HCT116 (cell line): Measurements from ENCODE around the gene WSCD2. TPM values are rescaled to one million over a fixed set of nuclear protein-coding genes. Genes with fewer than 3 reads are reported as not detected.

Source experiments
- ATAC-seq: fragments of 200-7000 bp; cut with Tn5 transposase; 2 replicates; pipeline ENCODE4 v1.9.1; 2020; ENCODE audit warnings: mild to moderate bottlenecking, moderate library complexity
- BruUV-seq: library from RNA; stranded (reverse); fragments of 400-500 nt; replicated peaks from 2 replicates; lab custom pipeline; 2021; lab: Mats Ljungman, UMichigan
- CTCF ChIA-PET: fragments of 300-600 bp; sonication (Branson Sonifier 250); formaldehyde crosslinking; loops from one replicate; lab custom pipeline; 2021; ENCODE audit warnings: antibody characterized with exemption; lab: Charles Lee
- POLR2A ChIA-PET: fragments of 300-600, 350-600 bp; sonication (Branson Sonifier 250); formaldehyde crosslinking; loops from one replicate; lab custom pipeline; 2021; ENCODE audit warnings: antibody characterized with exemption; lab: Charles Lee
- RAD21 ChIA-PET, 2 experiments: fragments of 300-600 bp; sonication (Branson Sonifier 250); formaldehyde crosslinking; loops; one replicate each; lab custom pipeline; 2023; ENCODE audit warnings: low total read pairs in 2 of 2; ENCODE audit not compliant: uncharacterized antibody in 2 of 2, unreplicated experiment in 2 of 2, low non-redundant PET in 1 of 2; lab: Charles Lee
- DNase-seq: peaks from one replicate; pipeline ENCODE4 v3.0.0-alpha.2; 2010; ENCODE audit warnings: low read depth, low spot score
- H2AFZ ChIP-seq: fragments of 200-600 bp; shearing (Covaris generic), sonication (generic); 2 replicates; pipeline ENCODE4 v1.6.1; 2017; ENCODE audit warnings: low read depth, mixed run types, mixed read lengths, antibody characterized with exemption, low read length; ENCODE audit not compliant: poor library complexity, severe bottlenecking
- H3K27ac ChIP-seq: 2 replicates; pipeline ENCODE4 v1.5.1; 2012; ENCODE audit warnings: low read depth, low read length
- H3K27me3 ChIP-seq: fragments of 200-600 bp; sonication (generic); 2 replicates; pipeline ENCODE4 v1.6.1; 2016; ENCODE audit warnings: mixed run types, low read length, mixed read lengths; ENCODE audit not compliant: insufficient read depth
- H3K36me3 ChIP-seq, 2 experiments: fragments of 200-500 bp in 1 of 2; fragments of 200-600 bp in 1 of 2; sonication (Bioruptor generic) in 1 of 2; sonication (generic) in 1 of 2; 2 replicates each; pipeline versions ENCODE4 v1.5.1 to v1.6.1; 2014 to 2016; ENCODE audit warnings: low read length in 2 of 2, inconsistent platforms in 1 of 2, mixed read lengths in 1 of 2, mixed run types in 1 of 2; ENCODE audit not compliant: insufficient read depth in 2 of 2, control insufficient read depth in 1 of 2
- H3K4me1 ChIP-seq, 2 experiments: fragments of 200-600 bp in 1 of 2; sonication (generic) in 1 of 2; 2 replicates each; pipeline versions ENCODE4 v1.5.1 to v1.6.1; 2012 to 2017; ENCODE audit warnings: low read length in 2 of 2, inconsistent platforms in 1 of 2, mild to moderate bottlenecking in 1 of 2, mixed read lengths in 1 of 2, mixed run types in 1 of 2, moderate library complexity in 1 of 2; ENCODE audit not compliant: insufficient read depth in 2 of 2, control insufficient read depth in 1 of 2
- H3K4me2 ChIP-seq: fragments of 200-600 bp; sonication (generic); 2 replicates; pipeline ENCODE4 v1.6.1; 2017; ENCODE audit warnings: mixed run types, low read length, mixed read lengths
- H3K4me3 ChIP-seq, 2 experiments: fragments of 200-600 bp in 1 of 2; sonication (generic) in 1 of 2; replicated peaks in 1 of 2; 2 replicates each; pipeline ENCODE4 v1.5.1; 2011 to 2016; ENCODE audit warnings: low read length in 2 of 2, control low read depth in 1 of 2, low read depth in 1 of 2, mild to moderate bottlenecking in 1 of 2, mixed read lengths in 1 of 2, mixed run types in 1 of 2
- H3K79me2 ChIP-seq: fragments of 200-600 bp; sonication (generic); 2 replicates; pipeline ENCODE4 v1.6.1; 2017; ENCODE audit warnings: mild to moderate bottlenecking, mixed run types, low read length, moderate library complexity, mixed read lengths; ENCODE audit not compliant: insufficient read depth
- H3K9ac ChIP-seq: fragments of 200-600 bp; sonication (generic); 2 replicates; pipeline ENCODE4 v1.6.1; 2016; ENCODE audit warnings: low read length, mixed read lengths
- H3K9me2 ChIP-seq: fragments of 200-600 bp; sonication (generic), shearing (Covaris generic); 2 replicates; pipeline ENCODE4 v1.6.1; 2017; ENCODE audit warnings: mixed run types, mild to moderate bottlenecking, moderate library complexity; ENCODE audit not compliant: insufficient read depth
- H3K9me3 ChIP-seq, 2 experiments: fragments of 200-500 bp in 1 of 2; fragments of 200-600 bp in 1 of 2; sonication (Bioruptor generic) in 1 of 2; sonication (generic) in 1 of 2; 2 replicates each; pipeline ENCODE4 v1.6.1; 2014 to 2017; ENCODE audit warnings: low read length in 2 of 2, mixed read lengths in 2 of 2, inconsistent platforms in 1 of 2, low read depth in 1 of 2, mild to moderate bottlenecking in 1 of 2, mixed run types in 1 of 2, moderate library complexity in 1 of 2; ENCODE audit not compliant: control insufficient read depth in 1 of 2, insufficient read depth in 1 of 2
- H4K20me1 ChIP-seq: fragments of 200-600 bp; sonication (generic), shearing (Covaris generic); 2 replicates; pipeline ENCODE4 v1.6.1; 2017; ENCODE audit warnings: mixed run types, mild to moderate bottlenecking, moderate library complexity; ENCODE audit not compliant: insufficient read depth
- CBX3 ChIP-seq: IDR thresholded peaks from 2 replicates; pipeline ENCODE4 v1.6.1; 2012; ENCODE audit warnings: low read depth
- EGR1 ChIP-seq: IDR thresholded peaks from 2 replicates; pipeline ENCODE4 v1.6.1; 2012; ENCODE audit warnings: low read depth
- ELF1 ChIP-seq: IDR thresholded peaks from 2 replicates; pipeline ENCODE4 v1.6.1; 2012; ENCODE audit warnings: low read depth, borderline replicate concordance
- JUND ChIP-seq: IDR thresholded peaks from 2 replicates; pipeline ENCODE4 v1.6.1; 2012
- POLR2A ChIP-seq: IDR thresholded peaks from 2 replicates; pipeline ENCODE4 v1.7.0; 2011; ENCODE audit warnings: borderline replicate concordance; ENCODE audit not compliant: insufficient read depth, insufficient read length; ENCODE audit errors: extremely low read depth
- SIN3A ChIP-seq: IDR thresholded peaks from 2 replicates; pipeline ENCODE4 v1.6.1; 2012; ENCODE audit warnings: low read depth
- SRF ChIP-seq: IDR thresholded peaks from 2 replicates; pipeline ENCODE4 v1.6.1; 2012; ENCODE audit warnings: low read depth
- TCF7L2 ChIP-seq: IDR thresholded peaks from 2 replicates; pipeline ENCODE4 v1.7.0; 2011; ENCODE audit warnings: borderline replicate concordance, inconsistent platforms; ENCODE audit not compliant: insufficient read depth, insufficient read length; ENCODE audit errors: extremely low read depth
- YY1 ChIP-seq: IDR thresholded peaks from 2 replicates; pipeline ENCODE4 v1.6.1; 2011; ENCODE audit warnings: low read length, low read depth, moderate library complexity, mild to moderate bottlenecking; ENCODE audit not compliant: insufficient replicate concordance; ENCODE audit errors: extremely low read depth
- ZFX ChIP-seq: fragments of 450-650 bp; IDR thresholded peaks from 2 replicates; pipeline ENCODE4 v1.6.1; 2017
- intact Hi-C: fragments of 100-400 bp; cut with micrococcal nuclease; formaldehyde crosslinking; loops from 2 replicates; pipeline ENCODE4 v1.10.0; 2022
- total RNA-seq: library from RNA; stranded (reverse); gene quantifications from one replicate; pipeline ENCODE4 v1.2.1, GENCODE V29; 2021; ENCODE audit not compliant: unreplicated experiment
- TF ChIP-seq, protein P1 (sequence below): IDR thresholded peaks from 2 replicates; pipeline ENCODE4 v1.6.1; 2012; ENCODE audit warnings: low read depth

The WSCD2 gene
- total RNA-seq, 1 experiment from 2014 or later, result 0.05 TPM

- H3K9me2 ChIP-seq, result no peaks in the 10 kb centered on the region
- no peak for TF ChIP-seq POLR2A
- no peak for TF ChIP-seq SRF
- TF ChIP-seq JUND, result no peak
- TF ChIP-seq TCF7L2, result no peak
- TF ChIP-seq, protein P1, sequence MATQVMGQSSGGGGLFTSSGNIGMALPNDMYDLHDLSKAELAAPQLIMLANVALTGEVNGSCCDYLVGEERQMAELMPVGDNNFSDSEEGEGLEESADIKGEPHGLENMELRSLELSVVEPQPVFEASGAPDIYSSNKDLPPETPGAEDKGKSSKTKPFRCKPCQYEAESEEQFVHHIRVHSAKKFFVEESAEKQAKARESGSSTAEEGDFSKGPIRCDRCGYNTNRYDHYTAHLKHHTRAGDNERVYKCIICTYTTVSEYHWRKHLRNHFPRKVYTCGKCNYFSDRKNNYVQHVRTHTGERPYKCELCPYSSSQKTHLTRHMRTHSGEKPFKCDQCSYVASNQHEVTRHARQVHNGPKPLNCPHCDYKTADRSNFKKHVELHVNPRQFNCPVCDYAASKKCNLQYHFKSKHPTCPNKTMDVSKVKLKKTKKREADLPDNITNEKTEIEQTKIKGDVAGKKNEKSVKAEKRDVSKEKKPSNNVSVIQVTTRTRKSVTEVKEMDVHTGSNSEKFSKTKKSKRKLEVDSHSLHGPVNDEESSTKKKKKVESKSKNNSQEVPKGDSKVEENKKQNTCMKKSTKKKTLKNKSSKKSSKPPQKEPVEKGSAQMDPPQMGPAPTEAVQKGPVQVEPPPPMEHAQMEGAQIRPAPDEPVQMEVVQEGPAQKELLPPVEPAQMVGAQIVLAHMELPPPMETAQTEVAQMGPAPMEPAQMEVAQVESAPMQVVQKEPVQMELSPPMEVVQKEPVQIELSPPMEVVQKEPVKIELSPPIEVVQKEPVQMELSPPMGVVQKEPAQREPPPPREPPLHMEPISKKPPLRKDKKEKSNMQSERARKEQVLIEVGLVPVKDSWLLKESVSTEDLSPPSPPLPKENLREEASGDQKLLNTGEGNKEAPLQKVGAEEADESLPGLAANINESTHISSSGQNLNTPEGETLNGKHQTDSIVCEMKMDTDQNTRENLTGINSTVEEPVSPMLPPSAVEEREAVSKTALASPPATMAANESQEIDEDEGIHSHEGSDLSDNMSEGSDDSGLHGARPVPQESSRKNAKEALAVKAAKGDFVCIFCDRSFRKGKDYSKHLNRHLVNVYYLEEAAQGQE, result no peak
- TF ChIP-seq SIN3A, result no peak
- H3K36me3 ChIP-seq, result no peaks in the 10 kb centered on the region
- H3K27me3 ChIP-seq, result peaks cover 37% of the 10 kb centered on the region
- RAD21 ChIA-PET, result no interaction called here
- H3K27ac ChIP-seq, result no peak overlapping the region
- no peak overlapping the region for H3K4me2 ChIP-seq
- POLR2A ChIA-PET, result no interaction called here
- DNase-seq (no peak), ATAC-seq (no peak)
- CTCF ChIA-PET, result no interaction called here
- no peaks in the 10 kb centered on the region for H4K20me1 ChIP-seq
- BruUV-seq, result no TSS peak
- H3K79me2 ChIP-seq, result no peaks in the 10 kb centered on the region
- H3K4me1 ChIP-seq, result no peaks in the 10 kb centered on the region
- no peak overlapping the region for H3K4me3 ChIP-seq
- no peaks in the 10 kb centered on the region for H3K9me3 ChIP-seq
- intact Hi-C loops, result loop anchor here (5.0 kb wide), 1 partner anchor 199 kb away; no protein-coding TSS in a partner anchor
- no peak overlapping the region for H3K9ac ChIP-seq
- H2AFZ ChIP-seq, result no peak overlapping the region
These were observed 62.0 kb downstream of the WSCD2 start for GRCh38 chr12:108191086-108191485.

DNA sequence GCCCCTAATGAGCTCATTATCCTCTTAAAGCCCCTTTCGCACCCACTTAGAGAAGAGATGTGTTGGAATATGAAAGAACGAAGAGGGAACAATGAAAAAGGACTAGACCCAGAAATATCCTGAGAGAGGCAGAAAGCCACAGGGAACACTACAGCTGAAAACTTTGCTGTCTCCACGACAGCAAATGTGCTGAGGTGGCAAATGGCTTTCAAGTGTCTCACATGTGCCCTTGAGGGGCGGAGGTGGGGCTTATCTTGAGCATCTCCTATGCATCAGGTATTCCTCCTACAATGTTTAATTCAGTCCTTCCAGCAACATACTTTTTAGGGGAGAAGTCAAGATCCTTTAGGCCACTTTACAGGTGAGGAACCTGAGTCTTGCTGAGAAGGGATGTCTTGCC, 62.9 kb downstream of the WSCD2 start:
- ChIA-PET CTCF (no interaction called here), POLR2A (no interaction called here), RAD21 (no interaction called here)
- Histone ChIP-seq H3K9me3 (no peaks in the 10 kb centered on the region), H3K79me2 (no peaks in the 10 kb centered on the region), H3K9ac (no peak overlapping the region), H3K4me3 (no peak overlapping the region), H3K27ac (no peak overlapping the region), H3K4me1 (no peaks in the 10 kb centered on the region), H3K4me2 (no peak overlapping the region), H3K27me3 (peaks cover 29% of the 10 kb centered on the region), H2AFZ (no peak overlapping the region), H3K9me2 (no peaks in the 10 kb centered on the region), H3K36me3 (no peaks in the 10 kb centered on the region), H4K20me1 (no peaks in the 10 kb centered on the region)
- intact Hi-C loops, result loop anchor here (5.0 kb wide), 1 partner anchor 200 kb away; no protein-coding TSS in a partner anchor
- no peak for TF ChIP-seq EGR1
- TF ChIP-seq, protein P1, result no peak
- no peak for TF ChIP-seq CBX3
- TF ChIP-seq YY1, result no peak
- no peak for TF ChIP-seq SIN3A
- TF ChIP-seq ZFX, result no peak
- no peak for TF ChIP-seq ELF1
- ATAC-seq, result no peak
- DNase-seq, result no peak
- BruUV-seq, result no TSS peak
